ENCODE results near the gene TMEM239.
"Not testable (repeated sequence)": the region's sequence is repeated elsewhere in the genome, so short reads cannot be mapped to it uniquely, and the experiment has no call there.

The TMEM239 gene

DNA sequence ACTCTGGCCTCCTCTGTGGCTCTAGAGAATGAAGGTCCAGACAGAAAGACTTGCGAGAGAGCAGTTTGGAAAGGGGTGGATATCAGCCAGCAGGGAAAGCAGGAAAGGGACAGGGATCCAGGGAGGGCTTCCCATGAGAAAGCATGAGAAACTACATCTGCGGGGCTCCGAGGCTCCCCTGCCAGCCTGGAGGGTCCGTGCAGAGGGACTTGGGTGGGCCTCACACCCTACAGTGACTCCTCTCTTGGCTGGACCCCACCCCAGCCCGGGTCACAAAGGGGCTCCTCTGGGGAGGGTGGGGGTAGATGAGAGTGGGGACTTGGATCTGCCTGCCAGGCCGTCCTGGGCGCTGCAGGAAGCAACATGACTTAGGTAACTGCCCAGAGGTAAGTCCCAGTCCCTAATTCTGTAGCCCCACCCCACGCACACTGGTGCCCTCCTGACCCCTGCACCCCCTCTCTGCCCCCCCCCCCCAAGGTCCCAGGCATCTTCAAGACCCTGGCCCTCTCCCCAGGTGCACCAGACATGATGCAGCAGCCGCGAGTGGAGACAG lies at the start of gene TMEM239:
TSS of gene TMEM239 (plus strand) at position 335 of the 553 bp plus-strand sequence. CDS start at position 526, 191 bp downstream.
- DNase-seq (ENCODE audit: low read depth in 2 of 2): no peak

DNA sequence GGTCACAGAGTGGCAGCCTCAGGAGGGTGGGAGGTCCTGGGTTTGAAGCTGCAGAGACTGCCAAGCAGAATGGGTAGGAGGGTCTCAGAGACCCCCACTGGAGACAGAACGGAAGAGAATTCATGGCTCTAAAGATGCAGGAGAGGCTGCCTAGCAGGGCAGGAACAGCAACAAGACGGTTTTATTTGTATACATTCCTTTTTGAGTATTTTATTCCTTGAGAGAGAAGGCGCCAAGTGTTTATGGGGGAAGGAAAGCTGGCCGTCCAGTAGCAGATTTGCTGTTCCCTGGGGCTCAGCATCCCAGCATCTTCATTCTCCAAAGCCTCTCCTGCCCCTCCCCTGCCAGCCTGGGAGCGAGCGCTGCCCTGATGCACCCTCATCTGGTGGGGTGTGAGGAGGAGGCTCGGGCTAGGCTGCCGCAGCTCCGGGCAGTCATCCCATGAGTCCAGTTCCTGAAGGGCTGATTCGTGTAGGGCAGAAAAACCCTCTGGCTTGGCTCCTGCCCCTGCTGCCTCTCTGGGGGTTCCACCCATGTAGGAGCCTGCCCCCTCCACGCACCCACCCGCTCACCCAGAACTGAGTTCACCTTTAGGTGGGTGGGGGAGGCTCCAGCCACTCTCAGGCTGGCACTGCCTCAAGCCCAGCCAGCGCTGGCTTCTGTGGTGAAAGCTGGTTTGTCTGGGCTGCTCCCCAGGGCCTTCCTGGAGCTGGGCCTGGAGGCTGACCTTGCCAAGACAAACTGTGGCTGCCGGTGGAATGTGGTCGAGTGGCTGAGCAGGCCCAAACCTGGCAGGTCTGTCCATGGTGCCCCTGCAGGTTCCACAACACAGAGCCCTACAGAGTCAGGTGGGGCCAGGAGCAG lies 48.2 kb upstream of the TMEM239 start:
- DNase-seq (ENCODE audit: low read depth in 2 of 2): no peak

DNA sequence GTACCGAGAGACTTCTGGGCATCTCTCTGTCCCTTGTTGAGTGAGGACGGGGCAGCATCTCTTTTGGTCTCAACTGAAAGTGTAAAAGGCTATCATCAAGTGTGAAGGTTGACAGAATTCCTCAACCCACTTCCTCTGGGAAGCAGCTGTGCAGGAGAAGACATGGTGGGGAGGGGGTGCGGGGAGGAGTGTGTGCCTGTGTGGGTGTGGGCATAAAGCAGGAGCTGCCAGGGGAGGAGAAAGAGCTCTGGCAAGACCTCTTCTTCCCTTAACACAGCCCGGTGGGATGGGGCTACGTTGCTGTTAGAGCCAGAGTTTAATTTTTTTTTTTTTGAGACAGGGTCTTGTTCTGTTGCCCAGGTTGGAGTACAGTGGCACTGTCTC lies 47.5 kb upstream of the TMEM239 start:
- no peak for DNase-seq (ENCODE audit: low read depth in 2 of 2)

DNA sequence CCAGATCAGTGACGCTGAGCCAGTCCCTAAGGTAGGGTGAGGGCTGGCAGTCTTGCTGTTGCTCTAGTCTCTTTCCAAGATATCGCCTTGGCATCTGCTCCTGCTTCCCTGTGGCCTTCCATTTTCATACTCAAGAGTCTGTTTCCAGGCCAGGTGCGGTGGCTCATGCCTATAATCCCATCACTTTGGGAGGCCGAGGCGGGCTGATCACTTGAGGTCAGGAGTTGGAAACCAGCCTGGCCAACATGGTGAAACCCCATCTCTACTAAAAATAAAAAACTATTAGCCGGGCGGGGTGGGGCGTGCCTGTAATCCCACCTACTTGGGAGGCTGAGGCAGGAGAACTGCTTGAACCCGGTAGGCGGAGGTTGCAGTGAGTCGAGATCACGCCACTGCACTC lies 46.1 kb upstream of the TMEM239 start:
- DNase-seq (ENCODE audit: low read depth in 2 of 2): not testable (repeated sequence)

DNA sequence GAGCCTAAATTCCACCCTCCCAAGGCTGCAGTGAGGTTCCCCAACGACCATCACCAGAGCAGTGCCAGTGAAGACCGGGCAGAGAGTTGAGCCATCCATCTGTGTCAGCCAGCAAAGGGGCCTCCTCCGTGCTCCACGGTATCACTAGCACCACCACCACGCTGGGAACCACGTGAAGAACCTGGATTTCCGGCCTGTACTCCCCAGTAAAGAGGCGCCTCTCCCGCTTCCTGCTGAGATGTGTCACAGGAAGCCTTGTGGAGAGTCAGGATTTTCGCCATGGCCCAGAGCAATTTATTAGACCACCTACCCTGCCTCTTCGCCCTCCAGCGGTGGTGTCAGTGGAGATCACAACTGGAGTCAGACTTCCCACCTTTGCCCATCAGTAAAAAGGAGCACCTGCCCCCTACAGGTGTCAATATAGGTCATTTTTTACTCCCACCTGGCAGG lies 44.5 kb upstream of the TMEM239 start:
- DNase-seq (ENCODE audit: low read depth in 2 of 2): no peak

DNA sequence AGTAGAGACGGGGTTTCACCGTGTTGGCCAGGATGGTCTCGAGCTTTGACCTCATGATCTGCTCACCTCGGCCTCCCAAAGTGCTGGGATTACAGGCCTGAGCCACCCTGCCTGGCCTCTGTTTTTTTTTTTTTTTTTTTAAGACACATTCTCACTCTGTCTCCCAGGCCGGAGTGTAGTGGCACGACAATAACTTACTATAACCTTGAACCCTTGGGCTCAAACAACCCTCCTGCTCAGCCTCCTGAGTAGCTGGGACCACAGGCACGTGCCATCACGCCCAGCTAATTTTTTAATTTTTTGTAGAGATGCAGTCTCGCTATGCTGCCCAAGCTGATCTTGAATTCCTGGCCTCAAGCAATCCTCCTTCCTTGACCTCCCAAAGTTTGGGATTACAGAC lies 42.4 kb upstream of the TMEM239 start:
- no peak for DNase-seq (ENCODE audit: low read depth in 2 of 2)

DNA sequence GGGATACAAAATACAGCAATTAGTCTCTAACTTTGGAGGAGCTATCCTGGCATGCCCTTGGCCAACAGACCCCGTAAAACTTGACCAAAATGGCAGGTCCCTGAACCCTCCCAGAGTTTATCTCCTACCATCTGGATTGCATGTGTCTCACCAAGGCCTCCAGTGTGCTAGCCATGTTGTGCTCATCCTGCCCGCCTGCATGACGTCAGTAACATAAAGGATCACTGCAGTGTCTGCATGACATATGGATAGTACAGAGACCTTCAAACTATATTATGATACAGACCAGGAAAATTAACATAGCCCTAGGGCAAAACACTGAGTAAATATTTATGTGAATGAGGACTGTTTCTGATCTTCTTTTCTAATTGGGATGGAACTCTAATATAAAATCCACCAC lies 41.0 kb upstream of the TMEM239 start:
- DNase-seq (ENCODE audit: low read depth in 2 of 2): no peak

DNA sequence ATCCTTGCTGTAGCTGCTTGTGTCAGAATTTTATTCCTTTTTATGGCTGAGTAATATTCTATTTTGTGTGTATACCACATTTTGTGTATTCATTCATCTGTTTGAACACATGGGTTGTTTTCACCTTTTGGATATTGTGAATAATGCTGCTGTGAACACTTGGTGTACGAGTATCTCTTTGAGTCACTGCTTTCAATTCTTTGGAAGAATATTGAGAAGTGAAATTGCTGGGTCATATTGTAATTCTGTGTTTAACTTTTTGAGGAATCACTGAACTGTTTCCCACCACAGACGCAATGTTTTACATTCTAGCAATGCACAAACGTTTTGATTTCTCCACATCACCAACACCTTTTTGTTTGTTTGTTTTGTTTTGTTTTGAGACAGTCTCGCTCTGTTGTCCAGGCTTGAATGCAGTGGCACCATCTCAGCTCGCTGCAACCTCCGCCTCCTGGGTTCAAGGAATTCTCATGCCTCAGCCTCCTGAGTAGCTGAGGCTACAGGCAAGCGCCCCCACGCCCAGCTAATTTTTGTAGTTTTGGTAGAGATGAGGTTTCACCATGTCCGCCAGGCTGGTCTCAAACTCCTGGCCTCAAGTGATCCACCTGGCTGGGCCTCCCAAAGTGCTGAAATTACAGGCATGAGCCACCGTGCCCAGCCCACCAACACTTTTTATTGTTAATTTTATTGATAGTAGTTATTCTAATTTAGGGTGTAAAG lies 37.4 kb upstream of the TMEM239 start:
- no peak for DNase-seq (ENCODE audit: low read depth in 2 of 2)

DNA sequence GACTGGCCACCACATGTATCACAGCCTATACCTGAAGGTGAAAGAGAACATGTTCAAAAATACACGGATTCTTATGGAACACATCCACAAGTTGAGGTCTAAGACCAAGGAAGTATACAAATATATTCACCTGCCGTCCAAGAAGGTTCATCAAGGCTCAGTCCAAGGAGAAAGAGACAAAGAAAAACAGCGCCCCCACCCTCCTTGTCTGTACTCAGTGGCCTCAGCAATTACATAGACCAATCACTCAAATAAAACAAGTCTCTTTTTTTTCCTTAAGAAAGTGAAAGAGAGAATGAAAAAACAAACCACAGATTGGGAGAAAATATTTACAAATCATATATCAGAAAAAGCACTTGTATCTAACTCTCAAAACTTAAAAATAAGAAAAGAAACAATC lies 35.2 kb upstream of the TMEM239 start:
- no peak for DNase-seq (ENCODE audit: low read depth in 2 of 2)

DNA sequence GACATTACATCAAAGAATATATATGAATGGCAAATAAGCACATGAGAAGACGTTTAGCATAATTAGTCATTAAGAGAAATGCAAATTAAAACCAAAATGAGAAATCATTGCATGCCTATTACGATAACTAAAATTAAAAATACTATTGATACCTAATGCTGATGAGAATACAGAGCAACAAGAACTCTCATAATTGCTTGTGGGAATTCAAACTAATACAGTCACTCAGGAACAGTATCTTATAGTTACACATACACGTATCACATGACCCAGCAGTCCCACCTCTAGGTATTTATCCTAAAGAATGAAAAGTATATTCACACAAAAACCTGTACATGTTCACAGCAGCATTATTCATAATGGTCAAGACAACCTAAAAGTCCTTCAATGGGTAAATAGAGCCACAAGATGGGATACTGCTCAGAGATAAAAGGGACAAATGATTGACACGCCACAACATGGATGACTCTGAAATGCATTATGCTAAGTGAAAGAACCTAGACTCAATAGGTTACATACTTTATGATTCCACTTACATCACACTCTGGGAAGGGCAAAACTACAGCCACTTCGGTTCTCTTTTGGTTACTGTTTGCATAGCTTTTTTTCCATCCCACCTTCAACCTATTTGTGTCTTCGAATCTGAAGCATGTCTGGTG lies 32.1 kb upstream of the TMEM239 start:
- DNase-seq (ENCODE audit: low read depth in 2 of 2): no peak

DNA sequence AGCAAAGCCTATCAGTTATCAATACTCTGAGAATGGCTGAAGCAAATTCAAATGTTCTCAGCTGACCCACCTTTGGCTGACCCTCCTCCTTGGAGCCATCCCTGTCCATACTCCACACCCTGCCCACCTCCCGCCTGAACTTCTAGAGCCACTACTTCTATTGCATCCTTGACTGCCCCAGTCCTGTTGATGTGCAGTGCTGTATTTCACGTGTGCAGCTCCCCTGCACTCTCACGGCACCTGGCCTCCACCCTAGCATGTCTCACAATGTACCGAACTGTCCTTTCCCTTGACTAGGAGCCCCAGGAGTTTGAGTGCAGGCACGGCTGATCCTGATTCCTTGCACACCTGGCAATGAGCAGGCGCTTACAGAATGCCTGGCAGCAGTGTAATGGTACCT lies 22.7 kb upstream of the TMEM239 start:
- DNase-seq (ENCODE audit: low read depth in 2 of 2): no peak

DNA sequence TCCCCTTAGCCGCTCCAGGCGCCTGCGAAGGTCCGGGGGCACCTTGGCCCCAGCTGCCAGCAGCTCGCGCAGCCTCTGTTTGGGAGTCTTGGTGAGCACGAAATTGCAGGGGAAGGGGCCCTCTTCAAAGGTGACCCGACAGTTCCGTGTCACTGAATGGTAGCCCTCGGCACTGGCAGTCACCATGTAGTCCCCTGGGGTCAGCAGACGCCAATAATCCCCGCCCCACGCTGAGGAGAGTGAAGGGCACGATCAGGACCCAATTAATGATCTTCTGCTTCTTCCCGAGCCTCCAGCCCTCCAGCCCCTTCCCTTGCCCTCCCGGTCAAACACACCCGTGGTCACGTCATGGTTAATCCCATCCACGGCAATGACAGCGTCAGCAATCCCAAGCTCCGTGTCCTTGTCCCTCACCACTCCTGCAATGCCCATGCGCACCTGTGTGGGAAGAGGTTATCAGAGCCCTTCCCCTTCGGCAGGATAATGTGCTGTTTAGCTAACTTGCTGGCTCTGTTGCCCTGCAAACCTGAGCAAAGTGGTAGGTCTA lies 21.9 kb upstream of the TMEM239 start:
- DNase-seq (ENCODE audit: low read depth in 2 of 2): no peak

DNA sequence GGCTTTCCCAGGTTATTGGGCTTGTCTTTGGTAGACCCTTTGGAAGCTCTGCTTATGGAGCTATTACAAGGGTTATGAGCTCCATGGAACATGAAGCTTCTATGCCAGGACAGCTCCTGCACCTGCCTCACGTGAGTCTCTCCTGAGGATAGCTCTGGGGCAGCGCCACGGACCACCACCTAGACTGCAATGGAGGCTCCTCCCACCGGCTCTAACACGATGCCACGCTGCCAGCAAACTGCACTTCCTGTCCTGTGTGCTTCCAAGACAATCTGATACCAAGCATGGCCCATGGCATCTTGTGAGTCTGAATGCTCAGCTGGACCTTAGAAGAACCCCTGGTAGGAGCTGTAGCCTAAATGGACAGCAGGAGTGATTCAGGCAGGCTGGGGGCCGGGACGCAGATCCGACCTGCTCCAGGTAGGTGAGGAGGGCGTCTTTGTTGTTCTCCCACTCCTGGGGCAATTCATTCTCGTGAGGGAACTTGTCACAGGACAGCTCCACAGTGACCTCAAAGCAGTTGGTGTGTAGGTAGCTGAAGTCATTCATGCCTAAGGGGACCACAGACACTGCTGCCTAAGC lies 21.2 kb upstream of the TMEM239 start:
- no peak for DNase-seq (ENCODE audit: low read depth in 2 of 2)

DNA sequence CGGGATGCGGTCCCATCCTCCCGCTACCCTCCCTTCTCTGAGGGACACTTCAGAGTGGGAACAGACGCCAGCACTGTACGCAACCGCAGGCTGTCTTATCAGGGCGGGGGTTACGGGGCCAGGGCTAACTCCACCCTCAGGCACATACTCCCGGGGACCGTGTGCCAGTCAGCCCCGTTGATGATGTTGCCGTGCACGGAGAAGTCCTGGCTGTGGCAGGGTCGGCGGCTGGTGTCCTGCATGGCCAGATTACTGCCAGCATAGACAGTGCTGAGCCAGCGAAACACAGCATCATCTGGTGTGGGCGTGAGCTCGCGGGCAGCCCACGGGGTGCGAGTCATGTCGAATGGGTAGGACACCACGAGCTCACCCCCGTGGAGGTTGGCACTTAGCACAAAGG lies 20.7 kb upstream of the TMEM239 start:
- DNase-seq (ENCODE audit: low read depth in 2 of 2): no peak

DNA sequence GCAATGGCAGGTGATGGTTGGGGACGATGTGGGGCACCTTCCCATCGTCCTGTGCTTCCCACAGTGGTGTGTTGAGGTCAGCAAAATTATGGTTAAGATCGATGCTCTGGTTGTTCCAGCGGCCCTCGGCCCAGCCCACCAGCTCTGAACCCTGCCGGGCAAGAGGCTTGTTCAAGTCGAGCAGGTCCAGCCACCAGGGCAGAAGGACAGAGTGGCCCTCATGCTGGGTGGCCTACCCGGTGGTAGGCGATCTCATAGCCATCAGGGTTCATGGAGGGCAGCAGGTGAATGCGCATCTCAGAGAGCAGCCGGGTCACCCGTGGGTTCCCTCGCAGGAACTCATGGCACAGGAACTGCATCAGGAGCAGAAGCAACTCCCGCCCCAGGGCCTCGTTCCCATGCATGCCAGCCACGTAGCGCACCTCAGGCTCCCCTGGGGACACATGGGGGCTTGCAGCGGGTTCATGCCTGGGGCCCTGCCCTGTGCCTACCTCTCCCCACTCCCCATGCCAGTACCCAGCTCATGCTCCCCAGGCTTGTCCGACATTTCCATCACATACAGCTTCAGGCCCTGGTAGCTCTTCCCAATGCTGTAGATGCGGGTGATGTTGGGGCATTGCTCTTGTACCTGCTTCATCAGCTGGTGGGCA lies 20.0 kb upstream of the TMEM239 start:
- no peak for DNase-seq (ENCODE audit: low read depth in 2 of 2)

DNA sequence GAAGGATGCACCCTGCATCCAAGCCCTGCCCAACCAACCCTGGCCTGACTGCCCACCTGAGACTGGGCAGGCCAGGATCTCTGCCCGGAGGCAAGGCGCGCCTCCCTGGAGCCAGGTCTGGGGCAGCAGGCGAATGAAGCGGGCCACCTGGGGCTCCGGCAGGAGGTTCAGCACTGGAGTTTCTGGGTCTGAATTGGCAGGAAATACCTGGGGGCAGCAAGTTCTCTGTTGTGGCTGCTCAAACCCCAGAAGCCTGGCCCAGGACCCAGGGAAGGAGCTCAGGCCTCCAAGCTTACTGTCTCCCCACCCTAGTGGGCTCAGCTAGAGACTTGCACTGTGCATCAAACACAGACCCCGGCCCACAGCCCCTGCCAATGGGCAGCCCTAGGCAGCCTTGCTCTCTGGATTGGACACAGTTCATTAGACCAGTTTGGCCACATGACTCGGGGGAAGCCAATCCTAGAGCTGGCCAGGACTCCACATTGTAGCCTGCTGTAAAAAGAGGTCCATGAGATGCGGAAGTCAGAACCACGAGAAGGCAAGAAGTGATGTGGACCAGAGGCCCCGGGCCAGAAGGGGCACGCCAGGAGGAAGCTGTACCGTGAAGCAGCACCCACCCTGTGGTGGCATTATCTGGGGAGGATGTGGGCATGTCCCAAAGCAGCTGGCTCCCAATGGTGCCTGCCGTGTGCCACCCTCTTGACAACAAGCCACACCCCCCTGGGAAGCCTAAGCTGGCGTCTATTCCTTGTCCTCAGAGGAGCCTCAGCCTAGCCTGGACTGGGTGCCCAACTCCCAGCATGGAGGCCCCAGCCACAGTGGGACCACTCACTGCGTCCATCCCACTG lies 18.8 kb upstream of the TMEM239 start:
- no peak for DNase-seq (ENCODE audit: low read depth in 2 of 2)

DNA sequence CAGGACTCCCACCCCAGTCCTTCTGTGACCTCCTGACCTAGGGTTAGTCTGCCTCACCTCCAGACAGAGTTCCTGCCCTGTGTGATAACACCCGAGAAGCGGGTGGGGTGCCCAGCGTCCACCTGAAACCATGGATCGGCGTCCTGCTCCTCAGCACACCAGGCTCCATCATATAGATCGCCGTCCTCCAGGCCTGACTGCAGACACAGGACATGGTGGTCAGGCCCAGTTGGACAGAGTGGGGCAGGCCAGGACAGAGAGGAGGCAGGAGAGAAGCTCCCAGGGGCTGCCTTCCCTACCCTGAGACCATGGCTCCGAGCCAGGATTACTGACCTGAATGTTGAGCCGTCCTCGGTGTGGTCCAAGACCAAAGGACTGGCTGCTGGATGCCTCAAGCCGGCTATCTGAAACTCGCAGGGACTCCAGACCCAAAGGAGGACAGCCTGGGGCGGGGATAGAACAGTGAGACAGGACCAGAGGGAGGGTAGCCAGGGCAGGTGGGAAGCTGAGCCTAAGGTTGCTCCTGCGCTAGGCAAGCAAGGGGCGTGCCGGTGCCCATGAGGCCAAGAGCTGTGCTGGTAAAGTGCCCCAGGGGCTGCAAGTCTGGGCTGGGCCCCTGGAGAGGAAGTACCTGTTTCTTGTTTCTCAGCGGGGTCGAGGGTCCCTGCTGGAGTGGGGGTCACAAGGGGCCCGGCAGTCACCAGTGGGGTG lies 17.9 kb upstream of the TMEM239 start:
- DNase-seq (ENCODE audit: low read depth in 2 of 2): no peak

DNA sequence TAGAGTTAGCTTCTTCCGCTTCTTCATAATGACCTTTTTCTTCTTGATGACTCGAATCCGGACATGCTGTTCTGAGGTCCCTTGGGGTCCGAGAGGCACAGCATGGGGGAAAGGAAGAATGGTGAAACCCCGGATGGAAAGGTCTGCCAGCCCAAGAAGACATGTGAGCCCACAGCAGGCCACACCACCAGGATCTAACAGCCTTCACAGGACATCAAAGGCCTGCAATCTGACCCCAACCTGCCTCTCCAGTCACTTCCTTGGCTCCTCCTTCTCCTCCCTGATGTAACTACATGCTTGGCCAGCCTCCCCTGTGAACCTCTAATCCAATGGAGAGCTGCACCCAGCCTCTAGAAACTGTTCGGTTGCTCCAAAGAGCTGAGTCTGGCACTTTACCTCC lies 17.4 kb upstream of the TMEM239 start:
- DNase-seq (ENCODE audit: low read depth in 2 of 2): no peak

DNA sequence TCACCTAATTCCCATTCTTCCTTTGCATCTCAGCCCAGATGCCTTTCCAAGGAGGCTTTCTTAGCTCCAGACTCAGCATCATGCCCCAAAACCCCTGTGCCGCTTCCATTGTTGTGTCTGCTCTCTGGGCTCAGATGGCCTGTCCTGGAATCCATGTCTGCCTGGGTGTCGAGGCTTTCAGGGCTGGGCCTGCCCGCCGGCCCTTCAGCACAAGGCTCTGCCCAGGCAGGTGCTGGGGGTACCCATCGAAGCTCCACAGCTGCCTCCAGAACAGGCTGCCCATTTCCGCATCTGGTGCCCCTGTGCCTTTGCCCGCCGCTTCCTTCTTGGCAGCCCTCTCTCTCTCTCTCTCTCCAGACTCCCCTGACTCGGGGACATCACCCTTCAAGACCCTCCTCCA lies 16.9 kb upstream of the TMEM239 start:
- no peak for DNase-seq (ENCODE audit: low read depth in 2 of 2)

Measured in stimulated activated CD4-positive, alpha-beta T cell treated with anti-CD3 and anti-CD28 coated beads, Interleukin-1b, Interleukin-23, amount 100 ng/mL, for 1 hour (primary cell).